Measurements from ENCODE around the gene CACNA1C.

Gene CACNA1C

GRCh38 chr12:2578772-2579171, 526.0 kb downstream of the CACNA1C start:
- no peaks in the 10 kb centered on the region for H4K20me1 ChIP-seq (ENCODE audit: control insufficient read depth, insufficient read depth, low read depth, low read length)
- peaks cover 17% of the 10 kb centered on the region for H3K27me3 ChIP-seq (ENCODE audit: control insufficient read depth, low read length)
- H3K9me3 ChIP-seq (ENCODE audit: control insufficient read depth, insufficient read depth, low read length), result no peaks in the 10 kb centered on the region
- H3K9me2 ChIP-seq (replicated peaks; ENCODE audit: control insufficient read depth, low read length), result no peaks in the 10 kb centered on the region
- no peak overlapping the region for H3K4me3 ChIP-seq (ENCODE audit: low read length)
- H3K36me3 ChIP-seq (ENCODE audit: control insufficient read depth, low read length), result no peaks in the 10 kb centered on the region
- H3K79me2 ChIP-seq (ENCODE audit: control insufficient read depth, low read length), result no peaks in the 10 kb centered on the region
- no peak overlapping the region for H3K27ac ChIP-seq (ENCODE audit: low read depth, low read length)
- H3F3A ChIP-seq (ENCODE audit: control insufficient read depth, insufficient read depth), result no peaks in the 10 kb centered on the region
- H3K4me1 ChIP-seq (ENCODE audit: control insufficient read depth, low read length), result no peaks in the 10 kb centered on the region
- no peak overlapping the region for H3K4me2 ChIP-seq (ENCODE audit: low read length)
- TF ChIP-seq EZH2phosphoT487 (IDR thresholded peaks at IDR 0.05; ENCODE audit: borderline replicate concordance, low read length), result no peak
- TF ChIP-seq, protein P1, sequence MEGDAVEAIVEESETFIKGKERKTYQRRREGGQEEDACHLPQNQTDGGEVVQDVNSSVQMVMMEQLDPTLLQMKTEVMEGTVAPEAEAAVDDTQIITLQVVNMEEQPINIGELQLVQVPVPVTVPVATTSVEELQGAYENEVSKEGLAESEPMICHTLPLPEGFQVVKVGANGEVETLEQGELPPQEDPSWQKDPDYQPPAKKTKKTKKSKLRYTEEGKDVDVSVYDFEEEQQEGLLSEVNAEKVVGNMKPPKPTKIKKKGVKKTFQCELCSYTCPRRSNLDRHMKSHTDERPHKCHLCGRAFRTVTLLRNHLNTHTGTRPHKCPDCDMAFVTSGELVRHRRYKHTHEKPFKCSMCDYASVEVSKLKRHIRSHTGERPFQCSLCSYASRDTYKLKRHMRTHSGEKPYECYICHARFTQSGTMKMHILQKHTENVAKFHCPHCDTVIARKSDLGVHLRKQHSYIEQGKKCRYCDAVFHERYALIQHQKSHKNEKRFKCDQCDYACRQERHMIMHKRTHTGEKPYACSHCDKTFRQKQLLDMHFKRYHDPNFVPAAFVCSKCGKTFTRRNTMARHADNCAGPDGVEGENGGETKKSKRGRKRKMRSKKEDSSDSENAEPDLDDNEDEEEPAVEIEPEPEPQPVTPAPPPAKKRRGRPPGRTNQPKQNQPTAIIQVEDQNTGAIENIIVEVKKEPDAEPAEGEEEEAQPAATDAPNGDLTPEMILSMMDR (IDR thresholded peaks at IDR 0.05; ENCODE audit: low read depth, low read length, poor library complexity, severe bottlenecking), result no peak

- H3K27me3 ChIP-seq (ENCODE audit: control insufficient read depth, low read length), result peaks cover 21% of the 10 kb centered on the region
Measured at GRCh38 chr12:2580821-2581220, 528.0 kb downstream of the CACNA1C start.

DNA sequence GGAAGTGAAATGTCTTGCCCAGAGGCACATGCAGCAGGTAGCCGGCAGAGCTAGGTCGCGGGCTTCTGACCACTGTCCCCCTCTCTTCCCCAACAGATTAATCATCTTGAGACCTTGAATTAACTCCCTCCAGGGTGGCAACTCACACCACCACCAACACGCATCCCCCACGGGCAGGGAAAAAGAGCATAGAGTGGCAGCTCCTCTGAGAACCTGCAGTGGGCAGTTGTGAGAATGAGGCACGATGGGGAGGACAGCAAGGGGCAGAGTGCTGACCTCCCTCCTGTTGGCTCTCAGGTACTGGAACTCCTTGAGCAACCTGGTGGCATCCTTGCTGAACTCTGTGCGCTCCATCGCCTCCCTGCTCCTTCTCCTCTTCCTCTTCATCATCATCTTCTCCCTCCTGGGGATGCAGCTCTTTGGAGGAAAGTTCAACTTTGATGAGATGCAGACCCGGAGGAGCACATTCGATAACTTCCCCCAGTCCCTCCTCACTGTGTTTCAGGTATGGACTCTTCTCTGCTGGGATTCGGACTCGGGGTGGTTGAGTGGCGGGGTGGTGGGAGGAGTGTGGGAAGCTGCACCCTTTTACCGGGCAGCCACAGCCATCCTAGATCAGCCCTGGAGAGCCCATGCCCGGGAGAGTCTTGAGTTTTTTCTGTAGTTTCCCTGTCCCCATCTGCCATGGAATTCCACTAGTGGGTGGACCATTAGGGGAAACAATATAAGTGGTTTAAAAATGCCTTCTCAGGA, 528.7 kb downstream of the CACNA1C start:
- Histone ChIP-seq H3K9me3 (ENCODE audit: control insufficient read depth, insufficient read depth, low read length) (no peaks in the 10 kb centered on the region), H3K4me1 (ENCODE audit: control insufficient read depth, low read length) (0 out of 2 replicates have a peak, but pooled peaks cover 4% of the 10 kb centered on the region), H3K9me2 (replicated peaks; ENCODE audit: control insufficient read depth, low read length) (no peaks in the 10 kb centered on the region), H3K79me2 (ENCODE audit: control insufficient read depth, low read length) (no peaks in the 10 kb centered on the region), H3K4me2 (ENCODE audit: low read length) (no peak overlapping the region), H3K36me3 (ENCODE audit: control insufficient read depth, low read length) (no peaks in the 10 kb centered on the region), H4K20me1 (ENCODE audit: control insufficient read depth, insufficient read depth, low read depth, low read length) (no peaks in the 10 kb centered on the region), H3K4me3 (ENCODE audit: low read length) (no peak overlapping the region), H3K27me3 (ENCODE audit: control insufficient read depth, low read length) (peaks cover 23% of the 10 kb centered on the region), H3K27ac (ENCODE audit: low read depth, low read length) (no peak overlapping the region), H3F3A (ENCODE audit: control insufficient read depth, insufficient read depth) (no peaks in the 10 kb centered on the region)
- TF ChIP-seq EZH2phosphoT487 (IDR thresholded peaks at IDR 0.05; ENCODE audit: borderline replicate concordance, low read length), result no peak
- TF ChIP-seq, protein P1 (IDR thresholded peaks at IDR 0.05; ENCODE audit: low read depth, low read length, poor library complexity, severe bottlenecking), result no peak

More at GRCh38 chr12:2580821-2581220, 528.0 kb downstream of the CACNA1C start:
- H4K20me1 ChIP-seq (ENCODE audit: control insufficient read depth, insufficient read depth, low read depth, low read length), result no peaks in the 10 kb centered on the region
- H3K27ac ChIP-seq (ENCODE audit: low read depth, low read length), result no peak overlapping the region
- TF ChIP-seq, protein P1 (IDR thresholded peaks at IDR 0.05; ENCODE audit: low read depth, low read length, poor library complexity, severe bottlenecking), result no peak
- no peak for TF ChIP-seq EZH2phosphoT487 (IDR thresholded peaks at IDR 0.05; ENCODE audit: borderline replicate concordance, low read length)
- H3F3A ChIP-seq (ENCODE audit: control insufficient read depth, insufficient read depth), result no peaks in the 10 kb centered on the region
- H3K36me3 ChIP-seq (ENCODE audit: control insufficient read depth, low read length), result no peaks in the 10 kb centered on the region
- no peaks in the 10 kb centered on the region for H3K9me2 ChIP-seq (replicated peaks; ENCODE audit: control insufficient read depth, low read length)
- H3K4me2 ChIP-seq (ENCODE audit: low read length), result no peak overlapping the region
- H3K4me3 ChIP-seq (ENCODE audit: low read length), result no peak overlapping the region
- H3K9me3 ChIP-seq (ENCODE audit: control insufficient read depth, insufficient read depth, low read length), result no peaks in the 10 kb centered on the region
- H3K4me1 ChIP-seq (ENCODE audit: control insufficient read depth, low read length), result 0 out of 2 replicates have a peak, but pooled peaks cover 4% of the 10 kb centered on the region
- no peaks in the 10 kb centered on the region for H3K79me2 ChIP-seq (ENCODE audit: control insufficient read depth, low read length)

All from DOHH2 (cell line).